Right renal cortex interstitium (tissue), 3 donors: ENCODE results near the gene NIPBL. TPM values are rescaled to one million over a fixed set of nuclear protein-coding genes. Genes with fewer than 3 reads are reported as not detected.
A peak's percentile ranks its signal among the peaks of the same experiment; 100 is the strongest.
"Not testable (repeated sequence)": the region's sequence is repeated elsewhere in the genome, so short reads cannot be mapped to it uniquely, and the experiment has no call there.

Experiments used
- DNase-seq, 3 donors: peaks; one replicate each; pipeline ENCODE4 v3.0.0-alpha.2; 2013; ENCODE audit warnings: low read depth in 3 of 3, low spot score in 2 of 3
- polyA plus RNA-seq, 3 donors: library from polyadenylated mRNA; unstranded; fragments of 120-200 nt; gene quantifications; one replicate each; pipeline ENCODE4 v1.2.1, GENCODE V29; 2013; ENCODE audit not compliant: insufficient read length in 3 of 3

The NIPBL gene, protein sequence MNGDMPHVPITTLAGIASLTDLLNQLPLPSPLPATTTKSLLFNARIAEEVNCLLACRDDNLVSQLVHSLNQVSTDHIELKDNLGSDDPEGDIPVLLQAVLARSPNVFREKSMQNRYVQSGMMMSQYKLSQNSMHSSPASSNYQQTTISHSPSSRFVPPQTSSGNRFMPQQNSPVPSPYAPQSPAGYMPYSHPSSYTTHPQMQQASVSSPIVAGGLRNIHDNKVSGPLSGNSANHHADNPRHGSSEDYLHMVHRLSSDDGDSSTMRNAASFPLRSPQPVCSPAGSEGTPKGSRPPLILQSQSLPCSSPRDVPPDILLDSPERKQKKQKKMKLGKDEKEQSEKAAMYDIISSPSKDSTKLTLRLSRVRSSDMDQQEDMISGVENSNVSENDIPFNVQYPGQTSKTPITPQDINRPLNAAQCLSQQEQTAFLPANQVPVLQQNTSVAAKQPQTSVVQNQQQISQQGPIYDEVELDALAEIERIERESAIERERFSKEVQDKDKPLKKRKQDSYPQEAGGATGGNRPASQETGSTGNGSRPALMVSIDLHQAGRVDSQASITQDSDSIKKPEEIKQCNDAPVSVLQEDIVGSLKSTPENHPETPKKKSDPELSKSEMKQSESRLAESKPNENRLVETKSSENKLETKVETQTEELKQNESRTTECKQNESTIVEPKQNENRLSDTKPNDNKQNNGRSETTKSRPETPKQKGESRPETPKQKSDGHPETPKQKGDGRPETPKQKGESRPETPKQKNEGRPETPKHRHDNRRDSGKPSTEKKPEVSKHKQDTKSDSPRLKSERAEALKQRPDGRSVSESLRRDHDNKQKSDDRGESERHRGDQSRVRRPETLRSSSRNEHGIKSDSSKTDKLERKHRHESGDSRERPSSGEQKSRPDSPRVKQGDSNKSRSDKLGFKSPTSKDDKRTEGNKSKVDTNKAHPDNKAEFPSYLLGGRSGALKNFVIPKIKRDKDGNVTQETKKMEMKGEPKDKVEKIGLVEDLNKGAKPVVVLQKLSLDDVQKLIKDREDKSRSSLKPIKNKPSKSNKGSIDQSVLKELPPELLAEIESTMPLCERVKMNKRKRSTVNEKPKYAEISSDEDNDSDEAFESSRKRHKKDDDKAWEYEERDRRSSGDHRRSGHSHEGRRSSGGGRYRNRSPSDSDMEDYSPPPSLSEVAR (N-terminal part only)
- 10 to 100 TPM; 72.3 to 93.5 (median 76.6) TPM for polyA plus RNA-seq

DNA sequence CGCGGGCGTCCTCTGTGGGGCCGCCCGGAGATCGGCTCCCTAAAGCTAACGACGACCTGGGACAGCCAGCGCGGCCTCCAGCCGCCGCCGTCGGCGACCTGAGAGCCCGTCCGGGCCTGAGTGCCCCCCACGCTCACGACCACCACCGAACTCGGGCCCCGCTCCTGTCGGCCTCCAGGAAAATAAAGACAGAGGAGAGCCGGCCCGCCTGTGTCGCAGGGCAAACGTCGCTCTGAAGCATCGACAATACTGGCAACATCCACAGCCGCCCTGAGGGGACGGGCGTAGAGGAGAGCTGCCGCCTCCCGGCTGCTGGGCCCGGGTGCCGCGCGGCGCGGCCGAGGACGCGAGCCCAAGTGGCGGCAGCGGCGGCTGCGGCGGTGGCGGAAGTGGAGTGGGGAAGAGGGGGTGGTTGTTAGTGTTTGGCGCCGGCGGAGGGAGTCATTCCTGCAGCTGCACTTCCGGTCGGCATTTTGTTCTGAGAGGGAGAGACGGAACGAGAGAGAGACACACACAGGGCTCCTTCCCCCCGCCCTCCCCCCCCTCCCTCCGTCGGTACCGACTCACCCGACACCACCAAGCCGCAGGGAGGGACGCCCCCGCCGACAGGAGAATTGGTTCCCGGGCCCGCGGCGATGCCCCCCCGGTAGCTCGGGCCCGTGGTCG is at the start of gene NIPBL:
Gene NIPBL, plus strand, starts transcription at position 471 of the 666 bp plus-strand sequence. CDS start 76,928 bp downstream, outside the sequence.
- DNase-seq: peak; percentile 78 to 83 (median 79)

DNA sequence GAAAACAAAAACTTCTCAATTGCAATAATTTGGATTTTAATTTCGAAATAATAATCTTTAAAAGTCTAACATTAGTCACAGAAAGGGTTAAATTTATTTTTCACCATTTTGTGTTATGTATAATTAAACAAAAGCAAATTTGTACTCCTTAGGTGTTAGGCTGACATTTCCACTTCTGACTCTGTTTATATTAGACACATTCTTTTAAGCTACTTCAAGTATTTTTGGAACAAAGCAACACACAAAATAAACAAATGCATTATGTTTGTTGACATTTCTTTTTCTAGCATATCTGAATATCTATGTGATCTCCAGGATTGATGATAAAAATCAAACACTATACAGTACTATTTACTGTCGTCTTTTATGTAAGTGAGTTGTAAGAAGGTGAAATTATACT is 44.3 kb upstream of the NIPBL start:
- no peak for DNase-seq

DNA sequence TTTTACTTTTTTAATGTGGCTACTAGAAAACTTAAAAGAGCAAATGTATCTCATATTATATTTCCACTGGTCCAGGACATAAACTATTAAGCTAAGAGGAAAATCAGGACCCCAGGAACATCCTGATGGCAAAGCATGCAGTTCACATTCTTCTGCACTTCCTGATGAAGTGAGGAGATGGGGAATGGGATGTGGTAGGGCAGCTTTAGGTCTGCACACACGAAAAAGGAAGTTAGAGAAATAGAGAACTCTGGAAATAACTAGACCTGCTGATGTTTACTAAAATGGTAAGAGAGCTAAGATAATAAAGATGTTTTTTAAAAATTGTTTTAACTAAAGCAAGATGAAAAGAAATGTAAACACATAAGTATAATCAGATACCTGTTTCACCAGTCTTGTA is 39.7 kb upstream of the NIPBL start:
- DNase-seq: no peak

GRCh38 chr5:36839489-36840476 is 36.8 kb upstream of the NIPBL start:
- DNase-seq: no peak

DNA sequence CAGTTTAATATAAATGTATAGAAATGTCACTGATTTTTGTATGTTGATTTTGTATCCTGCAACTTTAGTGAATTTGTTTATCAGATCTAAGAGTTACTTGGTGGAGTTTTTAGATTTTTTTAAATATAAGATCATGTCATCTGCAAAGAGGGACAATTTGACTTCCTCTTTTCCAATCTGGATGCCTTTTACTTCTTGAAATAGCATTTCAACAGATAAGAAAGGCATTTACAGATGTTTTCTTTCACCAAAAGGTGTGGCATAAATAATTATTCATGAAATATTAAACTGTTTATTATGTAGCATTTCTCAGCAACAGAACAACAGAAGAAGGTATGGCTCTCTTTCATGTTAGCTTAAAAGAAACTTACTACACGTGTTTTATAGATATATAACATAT is 34.9 kb upstream of the NIPBL start:
- no peak for DNase-seq

- no peak for DNase-seq
Measured at GRCh38 chr5:36842087-36842486, 34.5 kb upstream of the NIPBL start.

DNA sequence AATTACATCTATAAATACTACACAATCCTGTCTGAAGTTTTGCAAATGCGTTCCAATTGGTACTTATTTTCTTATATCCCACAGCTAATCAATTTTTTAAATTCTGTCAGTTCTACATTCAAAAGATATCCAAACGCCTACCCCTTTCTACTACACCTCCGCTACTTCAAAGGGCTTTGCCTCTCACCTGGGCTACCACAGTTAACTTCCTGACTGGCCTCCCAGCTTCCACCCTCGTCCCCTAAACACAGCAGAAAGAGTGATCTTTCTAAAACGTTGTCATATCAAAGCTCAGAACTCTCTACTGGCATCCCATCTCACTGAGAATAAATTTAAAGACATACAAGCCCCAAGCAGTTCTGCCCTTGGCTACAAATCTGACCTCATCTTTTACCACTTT is 32.3 kb upstream of the NIPBL start:
- no peak for DNase-seq

- DNase-seq: not testable (repeated sequence)
Measured at GRCh38 chr5:36848545-36848944, 28.0 kb upstream of the NIPBL start.

GRCh38 chr5:36852903-36853302 is 23.7 kb upstream of the NIPBL start:
- DNase-seq: not testable (repeated sequence)

DNA sequence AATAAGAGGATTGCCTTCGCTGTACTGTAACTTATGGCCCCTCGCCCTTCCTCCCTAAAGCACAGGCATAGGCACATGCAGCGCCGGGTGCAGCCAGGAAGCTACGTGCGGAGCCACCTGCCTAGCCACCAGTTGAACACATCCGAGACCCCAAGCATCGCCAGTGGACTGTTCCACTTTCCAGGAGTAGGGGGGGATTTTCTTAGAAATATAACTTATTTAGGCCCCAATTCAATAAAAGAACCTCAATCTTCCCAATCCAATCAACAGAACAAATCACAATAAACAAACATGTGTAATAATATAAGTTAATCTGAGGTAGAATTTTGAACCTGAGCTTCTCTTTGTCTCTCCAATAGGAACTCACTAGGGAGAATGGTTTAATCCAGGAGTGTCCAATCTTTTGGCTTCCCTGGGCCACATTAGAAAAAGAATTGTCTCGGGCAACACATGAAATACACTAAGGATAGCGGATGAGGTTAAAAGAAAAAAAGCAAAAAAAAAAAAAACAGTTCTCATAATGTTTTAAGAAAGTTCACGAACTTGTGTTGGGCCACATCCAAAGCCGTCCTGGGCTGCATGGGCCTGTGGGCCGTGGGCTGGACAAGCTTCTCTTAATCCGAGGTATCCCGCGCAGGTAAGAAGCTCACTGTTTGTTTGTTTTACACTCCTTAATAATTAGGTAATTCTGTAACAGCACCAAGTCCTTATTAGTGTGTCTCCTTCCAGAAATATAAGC is 22.0 kb upstream of the NIPBL start:
- DNase-seq: no peak

- no peak for DNase-seq
Measured at GRCh38 chr5:36855141-36855495, 21.5 kb upstream of the NIPBL start.

GRCh38 chr5:36861871-36862270 is 14.7 kb upstream of the NIPBL start:
- no peak for DNase-seq

- DNase-seq: peak in 2 of 3 donors; percentile 38 to 43
Measured at GRCh38 chr5:36870399-36871040, 6.0 kb upstream of the NIPBL start.

DNA sequence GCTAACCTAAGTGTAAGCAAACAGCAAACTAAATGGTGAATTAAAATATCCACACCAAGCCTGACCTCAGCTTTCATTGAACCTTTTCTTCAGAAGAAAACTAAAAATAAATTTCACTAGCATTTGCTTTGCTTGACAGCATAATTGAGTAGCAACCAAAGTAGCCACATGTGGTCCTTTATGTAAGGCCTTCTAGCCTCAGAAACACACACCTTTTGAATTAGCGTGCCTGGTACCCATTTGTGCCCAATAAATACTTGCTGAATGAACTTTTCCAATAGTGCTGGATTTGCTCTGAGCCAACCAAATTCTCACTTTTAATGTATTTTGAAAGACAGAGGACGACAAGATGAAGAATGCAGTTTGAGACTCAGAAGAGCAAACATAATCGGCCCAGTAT is 2.1 kb upstream of the NIPBL start:
- DNase-seq: peak in 1 of 3 donors; percentile 3

DNA sequence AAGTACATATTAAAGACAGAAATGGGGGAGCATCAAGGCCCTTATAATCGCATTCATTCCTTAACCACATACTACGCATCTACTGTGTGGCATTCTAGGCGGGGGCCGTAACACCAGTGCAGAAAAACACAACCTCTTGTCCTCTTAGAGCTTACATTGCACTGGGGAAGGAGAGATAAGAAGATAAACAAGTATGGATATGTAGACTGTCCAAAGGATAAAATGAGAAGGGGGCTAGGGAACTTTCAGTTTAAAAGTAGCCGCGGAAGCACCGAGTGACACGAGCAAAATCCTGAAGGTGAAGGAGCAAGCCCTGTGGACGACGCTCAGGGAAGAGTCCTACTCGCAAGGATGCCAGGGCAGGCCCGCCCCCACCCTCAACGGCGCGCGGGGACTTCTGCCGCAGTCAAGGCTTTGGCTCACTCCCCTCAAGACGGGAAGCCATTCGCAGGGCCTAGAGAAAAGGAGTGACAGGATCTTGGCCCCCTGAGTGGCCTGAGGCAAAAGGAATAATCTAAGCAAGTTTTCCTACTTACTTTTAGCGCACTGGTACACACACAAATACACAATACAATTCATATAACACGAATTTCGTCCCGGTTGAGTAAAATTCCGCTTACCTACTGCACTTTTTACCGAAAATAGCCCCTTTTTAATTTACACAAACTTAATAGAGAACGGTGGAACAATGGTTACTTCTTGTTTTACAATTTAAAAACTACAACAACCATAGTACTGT is 1.3 kb upstream of the NIPBL start:
- DNase-seq: peak in 2 of 3 donors; percentile 33 to 53

DNA sequence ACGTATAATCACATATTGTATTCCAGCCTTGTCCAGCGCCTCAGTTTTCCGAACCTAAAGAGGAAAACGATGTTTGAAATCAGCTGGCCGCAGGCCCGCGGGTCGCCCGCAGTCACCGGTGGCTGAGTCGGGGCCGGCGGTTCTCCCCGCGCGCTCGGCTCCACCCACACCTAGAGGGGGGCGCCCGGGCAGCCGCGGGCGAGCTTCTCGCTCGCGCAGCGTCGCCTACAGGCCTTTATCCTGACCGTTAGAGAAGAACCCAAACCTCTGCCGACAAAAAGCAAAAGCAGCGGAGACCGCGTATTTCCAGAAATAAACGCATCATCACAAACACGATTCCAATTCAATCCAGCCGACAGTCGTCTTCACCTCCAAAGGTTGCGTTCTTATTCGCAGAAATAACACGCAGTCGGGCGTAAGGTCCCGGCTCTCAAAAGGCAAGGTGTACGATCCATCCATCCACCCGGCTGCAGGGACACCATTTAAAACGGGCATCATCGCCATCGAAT is 725 bp upstream of the NIPBL start:
- peak; percentile 62 to 69 (median 65) for DNase-seq
